Hematopoietic multipotent progenitor cell treated with erythropoietin and hydrocortisone succinate and interleukin-3 and kit ligand, for 8 days (in vitro differentiated cells): ENCODE results near the gene MUCL3.
"Not testable (repeated sequence)": the region's sequence is repeated elsewhere in the genome, so short reads cannot be mapped to it uniquely, and the experiment has no call there.

Source experiments
- DNase-seq: peaks from one replicate; pipeline ENCODE4 v3.0.0-alpha.2; 2015

Gene MUCL3

DNA sequence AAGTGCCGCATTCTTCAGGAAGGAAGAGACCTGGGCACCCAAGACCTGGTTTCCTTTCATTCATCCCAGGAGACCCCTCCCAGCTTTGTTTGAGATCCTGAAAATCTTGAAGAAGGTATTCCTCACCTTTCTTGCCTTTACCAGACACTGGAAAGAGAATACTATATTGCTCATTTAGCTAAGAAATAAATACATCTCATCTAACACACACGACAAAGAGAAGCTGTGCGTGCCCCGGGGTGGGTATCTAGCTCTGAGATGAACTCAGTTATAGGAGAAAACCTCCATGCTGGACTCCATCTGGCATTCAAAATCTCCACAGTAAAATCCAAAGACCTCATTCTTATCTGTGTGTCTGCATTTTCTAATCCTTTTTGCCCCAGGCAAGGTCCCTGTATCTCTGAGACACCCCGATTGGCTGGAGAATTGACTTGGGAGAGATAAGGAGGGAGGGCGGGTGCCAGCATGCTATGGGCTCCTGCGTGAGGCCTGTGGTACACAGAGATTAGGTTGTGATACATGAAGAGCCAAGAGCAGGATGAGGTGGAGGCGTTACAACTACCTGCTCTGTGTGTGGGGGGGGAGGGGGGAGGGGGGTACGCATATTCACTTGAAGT is 47.5 kb downstream of the MUCL3 start:
- DNase-seq, result peak; percentile 93

DNA sequence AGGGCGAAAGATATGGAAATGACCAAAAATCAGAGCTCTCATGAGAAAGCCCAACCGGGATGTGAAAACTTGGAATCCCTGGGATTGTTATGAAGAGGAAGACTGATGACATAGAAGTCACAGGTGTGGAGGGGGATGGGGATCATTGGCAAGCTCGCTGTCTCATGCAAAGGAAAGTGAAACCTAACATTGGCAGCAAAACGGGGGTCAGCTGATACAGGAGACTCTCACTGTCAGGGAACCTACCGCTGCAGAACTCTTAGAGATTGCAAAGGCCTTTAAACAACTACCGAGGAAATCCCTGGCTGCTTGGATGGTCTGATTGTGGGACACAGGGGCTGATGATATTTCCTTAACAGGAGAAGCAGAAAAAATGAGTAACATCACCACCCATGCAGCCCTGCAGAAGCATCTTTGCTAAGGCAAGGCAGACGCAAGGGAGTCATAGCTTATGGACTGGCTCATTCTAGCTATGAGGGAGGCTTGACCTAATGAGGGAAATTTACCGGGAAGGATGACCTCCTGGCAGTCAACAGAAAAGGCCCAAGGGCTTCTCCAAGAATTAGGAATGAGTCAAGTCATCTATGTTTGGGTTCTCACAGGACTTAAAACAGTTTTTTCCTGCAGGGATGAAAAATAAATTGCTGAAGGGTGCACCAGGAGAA is 49.8 kb downstream of the MUCL3 start:
- DNase-seq, result no peak

DNA sequence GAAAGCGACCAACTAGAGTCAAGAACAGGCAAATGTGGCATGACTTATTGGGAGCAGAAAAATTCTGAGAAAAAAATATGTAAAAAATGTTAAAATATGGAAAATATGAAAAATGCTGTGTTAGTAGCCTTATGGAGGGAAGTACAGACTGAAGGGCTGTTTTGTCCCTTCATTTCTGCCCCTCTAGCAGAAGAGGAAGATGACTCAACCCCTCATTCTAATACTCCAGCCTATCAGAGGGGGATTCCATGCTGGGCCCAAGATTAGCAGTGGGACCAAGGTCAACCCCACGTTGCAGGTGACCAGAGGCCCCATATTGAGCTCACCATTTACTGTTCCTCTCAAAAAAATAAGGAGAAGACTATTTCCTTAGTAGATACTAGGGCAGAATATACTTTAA is 51.1 kb downstream of the MUCL3 start:
- DNase-seq, result no peak

DNA sequence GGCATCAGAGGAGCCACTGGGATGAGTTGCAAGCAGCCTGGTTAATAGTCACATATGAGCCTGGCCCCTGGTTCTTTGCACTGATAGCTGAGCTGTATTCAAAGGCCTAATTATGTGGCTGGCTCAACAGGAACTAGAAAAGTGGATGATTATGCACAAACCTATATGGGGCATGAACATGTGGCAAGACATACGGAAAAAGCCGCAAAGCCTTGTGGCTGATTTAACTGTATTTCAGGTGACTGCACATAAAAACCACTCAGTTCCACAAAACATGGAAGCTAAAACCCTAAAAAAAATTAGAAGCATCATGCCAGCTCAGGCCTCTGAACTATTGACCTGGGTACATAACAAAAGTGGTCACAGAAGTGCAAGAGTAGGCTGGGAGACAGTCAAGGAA is 56.5 kb downstream of the MUCL3 start:
- DNase-seq, result no peak

DNA sequence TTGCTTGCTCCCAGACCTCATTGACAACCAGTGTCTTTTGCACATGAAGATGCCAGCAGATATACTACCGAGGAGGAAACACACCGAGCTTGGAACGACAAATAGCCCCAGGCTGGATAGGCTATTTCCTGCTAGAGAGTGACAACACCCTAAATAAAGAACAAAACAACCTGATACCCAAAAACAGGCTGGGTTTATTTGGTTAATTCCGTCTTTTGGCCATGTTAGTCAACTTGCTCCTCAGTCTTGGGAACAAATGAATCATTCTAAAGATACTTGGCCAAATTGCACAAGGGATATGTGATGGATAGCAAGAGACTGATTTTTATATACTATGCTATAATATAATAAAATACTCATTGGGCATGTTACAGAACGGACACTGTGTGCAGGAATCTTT is 58.0 kb downstream of the MUCL3 start:
- DNase-seq, result no peak

DNA sequence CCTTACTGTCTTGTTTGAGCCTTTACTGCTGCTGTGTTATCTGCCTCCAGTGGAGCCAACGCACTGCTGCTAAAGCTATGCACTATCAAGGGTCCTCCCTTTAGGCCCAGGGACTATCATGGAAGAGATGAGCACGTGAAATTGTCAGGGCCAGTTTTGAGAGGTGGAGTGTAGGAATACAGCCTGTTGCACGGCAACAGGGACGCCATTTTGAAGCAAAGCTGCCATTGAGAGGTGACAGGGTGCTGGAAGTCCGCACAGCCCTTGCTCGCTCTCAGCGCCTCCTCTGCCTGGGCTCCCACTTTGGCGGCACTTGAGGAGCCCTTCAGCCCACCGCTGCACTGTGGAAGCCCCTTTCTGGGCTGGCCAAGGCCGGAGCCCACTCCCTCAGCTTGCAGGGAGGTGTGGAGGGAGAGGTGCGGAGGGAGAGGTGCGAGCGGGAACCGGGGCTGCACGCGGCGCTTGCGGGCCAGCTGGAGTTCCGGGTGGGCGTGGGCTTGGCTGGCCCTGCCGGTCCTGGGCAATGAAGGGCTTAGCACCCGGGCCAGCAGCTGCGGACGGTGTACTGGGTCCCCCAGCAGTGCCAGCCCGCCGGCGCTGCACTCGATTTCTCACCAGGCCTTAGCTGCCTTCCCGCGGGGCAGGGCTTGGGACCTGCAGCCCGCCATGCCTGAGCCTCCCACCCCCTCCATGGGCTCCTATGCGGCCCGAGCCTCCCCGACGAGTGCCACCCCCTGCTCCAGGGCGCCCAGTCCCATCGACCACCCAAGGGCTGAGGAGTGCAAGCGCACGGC is 59.5 kb downstream of the MUCL3 start:
- DNase-seq, result not testable (repeated sequence)

DNA sequence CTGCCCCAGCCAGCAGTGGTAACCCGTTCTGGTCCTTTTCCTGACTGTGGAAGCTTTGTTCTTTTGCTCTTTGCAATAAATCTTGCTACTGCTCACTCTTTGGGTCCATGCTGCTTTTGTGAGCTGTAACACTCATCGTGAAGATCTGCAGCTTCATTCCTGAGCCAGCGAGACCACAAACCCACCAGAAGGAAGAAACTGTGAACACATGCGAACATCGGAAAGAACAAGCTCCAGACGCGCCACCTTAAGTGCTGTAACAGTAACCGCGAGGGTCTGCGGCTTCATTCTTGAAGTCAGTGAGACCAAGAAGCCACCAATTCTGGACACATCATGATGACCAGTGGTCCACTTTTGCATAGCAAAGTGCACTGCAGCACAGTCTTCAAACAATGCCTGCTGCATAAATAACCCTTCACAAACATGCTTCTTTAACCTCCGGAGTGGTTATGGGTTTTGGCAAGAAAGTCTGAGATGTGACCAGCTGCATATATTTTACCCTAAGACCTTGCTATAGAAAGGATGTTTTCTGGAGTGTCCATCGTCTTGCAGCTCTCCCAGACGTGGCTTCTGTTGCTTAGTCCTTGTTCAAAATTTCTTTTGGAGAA is 60.6 kb downstream of the MUCL3 start:
- no peak for DNase-seq

DNA sequence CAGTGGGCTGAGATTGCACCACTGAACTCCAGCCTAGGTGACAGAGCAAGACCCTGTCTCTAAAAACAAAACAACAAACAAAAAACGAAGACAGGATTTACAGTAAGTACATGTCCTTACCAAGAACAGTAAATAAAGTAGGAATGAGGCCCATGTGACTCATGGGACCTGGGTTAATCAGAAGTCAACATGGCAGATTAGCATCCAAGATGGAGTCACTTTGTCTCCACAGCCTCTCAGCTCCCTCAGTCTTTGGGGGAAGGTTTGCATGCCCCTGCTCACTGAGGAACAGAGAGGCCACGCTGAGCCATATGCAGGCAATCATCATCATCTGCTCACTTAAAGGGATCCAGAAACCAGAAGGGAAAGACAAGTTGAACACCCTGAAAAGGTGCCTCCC is 61.7 kb downstream of the MUCL3 start:
- DNase-seq, result no peak
